GM18907 (cell line): ENCODE data around the gene GBX2.

Source experiments
- ATAC-seq: cut with Tn5 transposase; IDR thresholded peaks from one replicate; pipeline ENCODE4 v1.9.1; 2021; ENCODE audit warnings: mild to moderate bottlenecking, moderate library complexity; ENCODE audit not compliant: unreplicated experiment

The GBX2 gene

GRCh38 chr2:236120829-236121228 lies 47.4 kb downstream of the GBX2 start:
- ATAC-seq, result no peak

- no peak for ATAC-seq
These were observed 48.0 kb downstream of the GBX2 start for GRCh38 chr2:236120141-236120601.

GRCh38 chr2:236119476-236119875 lies 48.7 kb downstream of the GBX2 start:
- no peak for ATAC-seq

DNA sequence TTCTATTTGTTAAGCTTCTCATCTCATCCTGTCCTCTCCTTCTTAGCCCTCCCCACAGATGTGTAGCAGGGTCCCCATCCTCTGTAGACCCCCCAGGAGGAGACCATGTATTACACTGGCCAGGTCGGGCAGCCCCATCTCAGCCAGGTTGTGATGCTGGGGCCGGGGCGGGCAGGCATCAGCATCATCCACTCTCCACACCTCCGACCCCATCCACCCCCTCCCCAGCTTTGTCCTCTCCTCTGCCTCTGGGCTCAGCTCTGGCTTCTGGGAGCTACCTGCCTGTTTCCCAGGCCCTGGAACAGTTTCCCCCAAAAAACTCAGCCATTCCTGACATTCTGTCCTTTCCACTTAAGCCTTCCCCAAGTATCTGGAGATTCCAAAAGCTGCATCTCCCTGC lies 49.2 kb downstream of the GBX2 start:
- no peak for ATAC-seq

GRCh38 chr2:236117861-236118269 lies 50.3 kb downstream of the GBX2 start:
- ATAC-seq, result no peak

DNA sequence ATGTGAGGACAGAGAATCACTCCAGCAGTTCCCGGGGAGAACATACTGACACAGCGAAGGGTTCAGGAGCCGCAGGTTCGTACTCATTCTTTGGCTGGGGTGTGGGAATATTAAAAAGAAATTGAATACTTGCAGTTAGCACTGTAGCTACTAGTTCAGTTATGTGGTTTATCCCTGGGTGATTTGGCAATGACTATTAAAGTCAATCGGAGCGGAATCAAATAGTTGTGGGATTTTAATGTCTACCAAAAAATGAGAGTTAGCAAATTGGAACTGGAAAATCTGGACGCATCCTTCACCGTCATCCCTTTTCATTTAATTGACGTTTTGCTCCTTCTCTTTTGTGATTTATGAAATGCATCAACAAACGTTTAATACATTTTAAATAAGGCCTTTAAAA lies 50.8 kb downstream of the GBX2 start:
- ATAC-seq, result no peak
